ENCODE results near the gene PRG3. TPM values are rescaled to one million over a fixed set of nuclear protein-coding genes. Genes with fewer than 3 reads are reported as not detected.

The PRG3 gene
- total and polyA plus RNA-seq, 2 of the 13 experiments (the other 11 are each of a cell fraction or from before 2014, with no cell fraction given) = not detected

GRCh38 chr11:57379732-57380131 lies 1.2 kb downstream of the PRG3 start (continued):
- no peak for TF ChIP-seq PAWR (CRISPR knock-in tag; IDR thresholded peaks at IDR 0.05; ENCODE audit: borderline replicate concordance)
- TF ChIP-seq POLR2A (IDR thresholded peaks at IDR 0.05; ENCODE audit: insufficient read depth in 1 of 2, low read depth in 2 of 2, low read length in 2 of 2) = no peak
- no peak for TF ChIP-seq ZNF577 (CRISPR knock-in tag; IDR thresholded peaks at IDR 0.05; ENCODE audit: borderline replicate concordance, low read depth)
- TF ChIP-seq ZNF761 (CRISPR knock-in tag; conservative IDR thresholded peaks at IDR 0.05) = no peak
- no peak for TF ChIP-seq MTA3 (CRISPR knock-in tag; IDR thresholded peaks at IDR 0.05)
- TF ChIP-seq, protein P1, sequence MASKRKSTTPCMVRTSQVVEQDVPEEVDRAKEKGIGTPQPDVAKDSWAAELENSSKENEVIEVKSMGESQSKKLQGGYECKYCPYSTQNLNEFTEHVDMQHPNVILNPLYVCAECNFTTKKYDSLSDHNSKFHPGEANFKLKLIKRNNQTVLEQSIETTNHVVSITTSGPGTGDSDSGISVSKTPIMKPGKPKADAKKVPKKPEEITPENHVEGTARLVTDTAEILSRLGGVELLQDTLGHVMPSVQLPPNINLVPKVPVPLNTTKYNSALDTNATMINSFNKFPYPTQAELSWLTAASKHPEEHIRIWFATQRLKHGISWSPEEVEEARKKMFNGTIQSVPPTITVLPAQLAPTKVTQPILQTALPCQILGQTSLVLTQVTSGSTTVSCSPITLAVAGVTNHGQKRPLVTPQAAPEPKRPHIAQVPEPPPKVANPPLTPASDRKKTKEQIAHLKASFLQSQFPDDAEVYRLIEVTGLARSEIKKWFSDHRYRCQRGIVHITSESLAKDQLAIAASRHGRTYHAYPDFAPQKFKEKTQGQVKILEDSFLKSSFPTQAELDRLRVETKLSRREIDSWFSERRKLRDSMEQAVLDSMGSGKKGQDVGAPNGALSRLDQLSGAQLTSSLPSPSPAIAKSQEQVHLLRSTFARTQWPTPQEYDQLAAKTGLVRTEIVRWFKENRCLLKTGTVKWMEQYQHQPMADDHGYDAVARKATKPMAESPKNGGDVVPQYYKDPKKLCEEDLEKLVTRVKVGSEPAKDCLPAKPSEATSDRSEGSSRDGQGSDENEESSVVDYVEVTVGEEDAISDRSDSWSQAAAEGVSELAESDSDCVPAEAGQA (IDR thresholded peaks at IDR 0.05; ENCODE audit: low read depth) = no peak
- TF ChIP-seq, protein P1 (CRISPR knock-in tag; IDR thresholded peaks at IDR 0.05; ENCODE audit: borderline replicate concordance) = no peak
- TF ChIP-seq, protein P2, sequence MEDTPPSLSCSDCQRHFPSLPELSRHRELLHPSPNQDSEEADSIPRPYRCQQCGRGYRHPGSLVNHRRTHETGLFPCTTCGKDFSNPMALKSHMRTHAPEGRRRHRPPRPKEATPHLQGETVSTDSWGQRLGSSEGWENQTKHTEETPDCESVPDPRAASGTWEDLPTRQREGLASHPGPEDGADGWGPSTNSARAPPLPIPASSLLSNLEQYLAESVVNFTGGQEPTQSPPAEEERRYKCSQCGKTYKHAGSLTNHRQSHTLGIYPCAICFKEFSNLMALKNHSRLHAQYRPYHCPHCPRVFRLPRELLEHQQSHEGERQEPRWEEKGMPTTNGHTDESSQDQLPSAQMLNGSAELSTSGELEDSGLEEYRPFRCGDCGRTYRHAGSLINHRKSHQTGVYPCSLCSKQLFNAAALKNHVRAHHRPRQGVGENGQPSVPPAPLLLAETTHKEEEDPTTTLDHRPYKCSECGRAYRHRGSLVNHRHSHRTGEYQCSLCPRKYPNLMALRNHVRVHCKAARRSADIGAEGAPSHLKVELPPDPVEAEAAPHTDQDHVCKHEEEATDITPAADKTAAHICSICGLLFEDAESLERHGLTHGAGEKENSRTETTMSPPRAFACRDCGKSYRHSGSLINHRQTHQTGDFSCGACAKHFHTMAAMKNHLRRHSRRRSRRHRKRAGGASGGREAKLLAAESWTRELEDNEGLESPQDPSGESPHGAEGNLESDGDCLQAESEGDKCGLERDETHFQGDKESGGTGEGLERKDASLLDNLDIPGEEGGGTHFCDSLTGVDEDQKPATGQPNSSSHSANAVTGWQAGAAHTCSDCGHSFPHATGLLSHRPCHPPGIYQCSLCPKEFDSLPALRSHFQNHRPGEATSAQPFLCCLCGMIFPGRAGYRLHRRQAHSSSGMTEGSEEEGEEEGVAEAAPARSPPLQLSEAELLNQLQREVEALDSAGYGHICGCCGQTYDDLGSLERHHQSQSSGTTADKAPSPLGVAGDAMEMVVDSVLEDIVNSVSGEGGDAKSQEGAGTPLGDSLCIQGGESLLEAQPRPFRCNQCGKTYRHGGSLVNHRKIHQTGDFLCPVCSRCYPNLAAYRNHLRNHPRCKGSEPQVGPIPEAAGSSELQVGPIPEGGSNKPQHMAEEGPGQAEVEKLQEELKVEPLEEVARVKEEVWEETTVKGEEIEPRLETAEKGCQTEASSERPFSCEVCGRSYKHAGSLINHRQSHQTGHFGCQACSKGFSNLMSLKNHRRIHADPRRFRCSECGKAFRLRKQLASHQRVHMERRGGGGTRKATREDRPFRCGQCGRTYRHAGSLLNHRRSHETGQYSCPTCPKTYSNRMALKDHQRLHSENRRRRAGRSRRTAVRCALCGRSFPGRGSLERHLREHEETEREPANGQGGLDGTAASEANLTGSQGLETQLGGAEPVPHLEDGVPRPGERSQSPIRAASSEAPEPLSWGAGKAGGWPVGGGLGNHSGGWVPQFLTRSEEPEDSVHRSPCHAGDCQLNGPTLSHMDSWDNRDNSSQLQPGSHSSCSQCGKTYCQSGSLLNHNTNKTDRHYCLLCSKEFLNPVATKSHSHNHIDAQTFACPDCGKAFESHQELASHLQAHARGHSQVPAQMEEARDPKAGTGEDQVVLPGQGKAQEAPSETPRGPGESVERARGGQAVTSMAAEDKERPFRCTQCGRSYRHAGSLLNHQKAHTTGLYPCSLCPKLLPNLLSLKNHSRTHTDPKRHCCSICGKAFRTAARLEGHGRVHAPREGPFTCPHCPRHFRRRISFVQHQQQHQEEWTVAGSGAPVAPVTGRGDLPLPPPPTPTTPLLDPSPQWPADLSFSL (CRISPR knock-in tag; IDR thresholded peaks at IDR 0.05) = no peak
- no peak for TF ChIP-seq MEIS2 (CRISPR knock-in tag; IDR thresholded peaks at IDR 0.05)
- no peak for TF ChIP-seq ZNF124 (CRISPR knock-in tag; IDR thresholded peaks at IDR 0.05)
- no peak for TF ChIP-seq TBP (CRISPR knock-in tag; IDR thresholded peaks at IDR 0.05)
- TF ChIP-seq NCOA2 (CRISPR knock-in tag; IDR thresholded peaks at IDR 0.05) = no peak
- TF ChIP-seq ZSCAN12 (CRISPR knock-in tag; IDR thresholded peaks at IDR 0.05) = no peak
- no peak for TF ChIP-seq ZNF709 (CRISPR knock-in tag; IDR thresholded peaks at IDR 0.05)
- no peak for TF ChIP-seq MED13 (CRISPR knock-in tag; IDR thresholded peaks at IDR 0.05)
- TF ChIP-seq, protein P3, sequence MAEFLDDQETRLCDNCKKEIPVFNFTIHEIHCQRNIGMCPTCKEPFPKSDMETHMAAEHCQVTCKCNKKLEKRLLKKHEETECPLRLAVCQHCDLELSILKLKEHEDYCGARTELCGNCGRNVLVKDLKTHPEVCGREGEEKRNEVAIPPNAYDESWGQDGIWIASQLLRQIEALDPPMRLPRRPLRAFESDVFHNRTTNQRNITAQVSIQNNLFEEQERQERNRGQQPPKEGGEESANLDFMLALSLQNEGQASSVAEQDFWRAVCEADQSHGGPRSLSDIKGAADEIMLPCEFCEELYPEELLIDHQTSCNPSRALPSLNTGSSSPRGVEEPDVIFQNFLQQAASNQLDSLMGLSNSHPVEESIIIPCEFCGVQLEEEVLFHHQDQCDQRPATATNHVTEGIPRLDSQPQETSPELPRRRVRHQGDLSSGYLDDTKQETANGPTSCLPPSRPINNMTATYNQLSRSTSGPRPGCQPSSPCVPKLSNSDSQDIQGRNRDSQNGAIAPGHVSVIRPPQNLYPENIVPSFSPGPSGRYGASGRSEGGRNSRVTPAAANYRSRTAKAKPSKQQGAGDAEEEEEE (CRISPR knock-in tag; IDR thresholded peaks at IDR 0.05; ENCODE audit: borderline replicate concordance) = no peak
- TF ChIP-seq ZNF616 (CRISPR knock-in tag; IDR thresholded peaks at IDR 0.05; ENCODE audit: low read depth) = no peak
- no peak for TF ChIP-seq TEAD3 (CRISPR knock-in tag; optimal IDR thresholded peaks at IDR 0.05; ENCODE audit: borderline replicate concordance)
- TF ChIP-seq ZNF224 (CRISPR knock-in tag; IDR thresholded peaks at IDR 0.05) = no peak

Measured in HepG2 (cell line).